HEK293 (cell line): ENCODE results near the gene STARD5.

Experiments
- CTCF ChIA-PET: fragments of 350-600 bp; formaldehyde crosslinking; extraction: SDS; loops from one replicate; lab custom pipeline; 2021; ENCODE audit warnings: antibody characterized with exemption; lab: Yijun Ruan, JAX
- POLR2A ChIA-PET: fragments of 300-600 bp; formaldehyde crosslinking; extraction: SDS; loops from one replicate; lab custom pipeline; 2020; ENCODE audit warnings: antibody characterized with exemption, inconsistent platforms; lab: Yijun Ruan, JAX
- H3K27ac ChIP-seq: fragments of 200-500 bp; sonication (Bioruptor generic); 2 replicates; pipeline ENCODE4 v1.5.1; 2014; ENCODE audit warnings: low read depth, low read length, control low read depth, inconsistent platforms; ENCODE audit errors: extremely low read depth
- H3K36me3 ChIP-seq, 2 experiments: fragments of 200-500 bp in 1 of 2; sonication (Bioruptor generic) in 1 of 2; 1 replicate in 1 of 2; 2 replicates in 1 of 2; pipeline ENCODE4 v1.5.1; 2014 to 2017; ENCODE audit warnings: inconsistent platforms in 2 of 2, low read length in 2 of 2; ENCODE audit not compliant: control insufficient read depth in 2 of 2, insufficient read depth in 1 of 2
- H3K4me1 ChIP-seq: fragments of 200-500 bp; sonication (Bioruptor generic); 2 replicates; pipeline ENCODE4 v1.5.1; 2014; ENCODE audit warnings: mild to moderate bottlenecking, low read length, inconsistent platforms; ENCODE audit not compliant: control insufficient read depth, insufficient read depth
- H3K4me3 ChIP-seq: 2 replicates; pipeline ENCODE4 v1.5.1; 2011; ENCODE audit warnings: low read depth, mild to moderate bottlenecking, control low read depth, low read length, moderate library complexity
- H3K9me3 ChIP-seq: fragments of 200-500 bp; sonication (Bioruptor generic); 2 replicates; pipeline ENCODE4 v1.5.1; 2014; ENCODE audit warnings: low read depth, low read length, inconsistent platforms; ENCODE audit not compliant: control insufficient read depth, insufficient read depth
- BCL11A ChIP-seq: fragments of 450-650 bp; formaldehyde crosslinking; IDR thresholded peaks from 2 replicates; pipeline ENCODE4 v1.5.1; 2016; ENCODE audit warnings: low read depth, missing biosample characterization, missing genetic modification characterization
- PRDM2 ChIP-seq: fragments of 450-650 bp; formaldehyde crosslinking; IDR thresholded peaks from 2 replicates; pipeline ENCODE4 v1.5.1; 2016; ENCODE audit warnings: missing biosample characterization, missing genetic modification characterization, borderline replicate concordance
- ZBTB11 ChIP-seq: fragments of 450-650 bp; formaldehyde crosslinking; conservative IDR thresholded peaks from 2 replicates; pipeline ENCODE4 v1.5.1; 2016; ENCODE audit warnings: low read depth, missing biosample characterization, missing genetic modification characterization
- ZFP3 ChIP-seq: fragments of 450-650 bp; formaldehyde crosslinking; IDR thresholded peaks from 2 replicates; pipeline ENCODE4 v1.5.1; 2016; ENCODE audit warnings: low read depth, missing biosample characterization, missing genetic modification characterization
- ZNF10 ChIP-seq: fragments of 450-650 bp; formaldehyde crosslinking; IDR thresholded peaks from 2 replicates; pipeline ENCODE4 v1.5.1; 2017; ENCODE audit warnings: missing biosample characterization, missing genetic modification characterization
- ZNF302 ChIP-seq: fragments of 450-650 bp; formaldehyde crosslinking; IDR thresholded peaks from 2 replicates; pipeline ENCODE4 v1.5.1; 2016; ENCODE audit warnings: missing biosample characterization, missing genetic modification characterization, low read depth
- ZNF48 ChIP-seq: fragments of 450-650 bp; formaldehyde crosslinking; IDR thresholded peaks from 2 replicates; pipeline ENCODE4 v1.5.1; 2016; ENCODE audit warnings: missing biosample characterization, missing genetic modification characterization
- ZNF530 ChIP-seq: fragments of 450-650 bp; formaldehyde crosslinking; IDR thresholded peaks from 2 replicates; pipeline ENCODE4 v1.5.1; 2016; ENCODE audit warnings: low read depth, missing biosample characterization, missing genetic modification characterization
- ZNF610 ChIP-seq: fragments of 450-650 bp; formaldehyde crosslinking; IDR thresholded peaks from 2 replicates; pipeline ENCODE4 v1.5.1; 2016; ENCODE audit warnings: missing biosample characterization, missing genetic modification characterization, borderline replicate concordance
- ZNF623 ChIP-seq: fragments of 450-650 bp; formaldehyde crosslinking; IDR thresholded peaks from 2 replicates; pipeline ENCODE4 v1.5.1; 2016; ENCODE audit warnings: missing biosample characterization, missing genetic modification characterization
- ZNF777 ChIP-seq: fragments of 450-650 bp; formaldehyde crosslinking; IDR thresholded peaks from 2 replicates; pipeline ENCODE4 v1.5.1; 2017; ENCODE audit warnings: missing biosample characterization, missing genetic modification characterization, borderline replicate concordance
- TF ChIP-seq, protein P1 (sequence below): fragments of 450-650 bp; IDR thresholded peaks from 2 replicates; pipeline ENCODE4 v1.5.1; 2018; ENCODE audit warnings: missing biosample characterization, mild to moderate bottlenecking, missing genetic modification characterization

Gene STARD5

GRCh38 chr15:81317642-81318017, 6.3 kb downstream of the STARD5 start:
- no peak overlapping the region for H3K4me3 ChIP-seq
- H3K27ac ChIP-seq: no peak overlapping the region
- H3K9me3 ChIP-seq: no peaks in the 10 kb centered on the region
- peaks cover 10 to 52% of the 10 kb centered on the region in 2 experiments; a peak in 2 of 3 replicates for H3K36me3 ChIP-seq
- TF ChIP-seq PRDM2 (tag by site-specific recombination): no peak
- TF ChIP-seq ZFP3 (tag by site-specific recombination): no peak
- TF ChIP-seq ZNF48 (tag by site-specific recombination): no peak
- ChIA-PET CTCF (interaction anchor here (0.7 kb wide), 1 partner anchor 9 kb away, joined by 3 read pairs; no protein-coding TSS in a partner anchor), POLR2A (no interaction called here)
- H3K4me1 ChIP-seq: no peaks in the 10 kb centered on the region

DNA sequence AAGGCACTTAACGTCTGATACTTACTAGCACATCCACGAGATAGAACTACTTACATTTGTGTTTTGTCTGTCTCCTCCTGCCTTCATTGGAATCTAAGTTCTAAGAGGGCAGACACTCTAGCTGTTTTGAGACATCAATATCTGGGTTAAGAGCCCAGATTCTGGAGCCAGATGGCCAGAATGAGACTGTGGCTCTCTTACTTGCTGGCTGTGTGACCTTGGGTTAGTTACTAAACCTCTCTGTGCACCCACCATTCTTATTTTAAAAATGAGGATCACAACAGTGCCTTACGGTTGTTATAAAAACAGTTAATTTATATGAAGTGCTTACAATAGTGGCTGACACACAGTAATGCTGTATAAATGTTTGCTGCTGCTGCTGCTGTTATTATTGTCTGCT, 7.7 kb downstream of the STARD5 start:
- ChIA-PET CTCF (no interaction called here), POLR2A (no interaction called here)
- no peaks in the 10 kb centered on the region for H3K4me1 ChIP-seq
- H3K4me3 ChIP-seq: no peak overlapping the region
- TF ChIP-seq BCL11A (tag by site-specific recombination) (no peak), ZNF10 (tag by site-specific recombination) (no peak), ZNF777 (tag by site-specific recombination) (no peak), ZNF302 (tag by site-specific recombination) (no peak), ZNF623 (tag by site-specific recombination) (no peak), ZNF530 (tag by site-specific recombination) (no peak), ZNF610 (tag by site-specific recombination) (no peak), ZBTB11 (tag by site-specific recombination) (no peak)
- TF ChIP-seq, protein P1, sequence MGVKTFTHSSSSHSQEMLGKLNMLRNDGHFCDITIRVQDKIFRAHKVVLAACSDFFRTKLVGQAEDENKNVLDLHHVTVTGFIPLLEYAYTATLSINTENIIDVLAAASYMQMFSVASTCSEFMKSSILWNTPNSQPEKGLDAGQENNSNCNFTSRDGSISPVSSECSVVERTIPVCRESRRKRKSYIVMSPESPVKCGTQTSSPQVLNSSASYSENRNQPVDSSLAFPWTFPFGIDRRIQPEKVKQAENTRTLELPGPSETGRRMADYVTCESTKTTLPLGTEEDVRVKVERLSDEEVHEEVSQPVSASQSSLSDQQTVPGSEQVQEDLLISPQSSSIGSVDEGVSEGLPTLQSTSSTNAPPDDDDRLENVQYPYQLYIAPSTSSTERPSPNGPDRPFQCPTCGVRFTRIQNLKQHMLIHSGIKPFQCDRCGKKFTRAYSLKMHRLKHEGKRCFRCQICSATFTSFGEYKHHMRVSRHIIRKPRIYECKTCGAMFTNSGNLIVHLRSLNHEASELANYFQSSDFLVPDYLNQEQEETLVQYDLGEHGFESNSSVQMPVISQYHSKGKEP (tag by site-specific recombination): no peak
- no peak overlapping the region for H3K27ac ChIP-seq
- H3K36me3 ChIP-seq: peaks cover 8 to 64% of the 10 kb centered on the region in 2 experiments; a peak in 2 of 3 replicates
- no peaks in the 10 kb centered on the region for H3K9me3 ChIP-seq
